ENCODE results near the gene TSC2.

GRCh38 chr16:2057438-2057837 is 9.7 kb downstream of the TSC2 start:
- TF ChIP-seq, protein P1, sequence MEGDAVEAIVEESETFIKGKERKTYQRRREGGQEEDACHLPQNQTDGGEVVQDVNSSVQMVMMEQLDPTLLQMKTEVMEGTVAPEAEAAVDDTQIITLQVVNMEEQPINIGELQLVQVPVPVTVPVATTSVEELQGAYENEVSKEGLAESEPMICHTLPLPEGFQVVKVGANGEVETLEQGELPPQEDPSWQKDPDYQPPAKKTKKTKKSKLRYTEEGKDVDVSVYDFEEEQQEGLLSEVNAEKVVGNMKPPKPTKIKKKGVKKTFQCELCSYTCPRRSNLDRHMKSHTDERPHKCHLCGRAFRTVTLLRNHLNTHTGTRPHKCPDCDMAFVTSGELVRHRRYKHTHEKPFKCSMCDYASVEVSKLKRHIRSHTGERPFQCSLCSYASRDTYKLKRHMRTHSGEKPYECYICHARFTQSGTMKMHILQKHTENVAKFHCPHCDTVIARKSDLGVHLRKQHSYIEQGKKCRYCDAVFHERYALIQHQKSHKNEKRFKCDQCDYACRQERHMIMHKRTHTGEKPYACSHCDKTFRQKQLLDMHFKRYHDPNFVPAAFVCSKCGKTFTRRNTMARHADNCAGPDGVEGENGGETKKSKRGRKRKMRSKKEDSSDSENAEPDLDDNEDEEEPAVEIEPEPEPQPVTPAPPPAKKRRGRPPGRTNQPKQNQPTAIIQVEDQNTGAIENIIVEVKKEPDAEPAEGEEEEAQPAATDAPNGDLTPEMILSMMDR (IDR thresholded peaks at IDR 0.05): peak in 1 of 6 experiments; percentile 23
- no peak for TF ChIP-seq POLR2A (IDR thresholded peaks at IDR 0.05)
